IMR-90 (cell line): ENCODE data around the gene KCNJ10. TPM values are rescaled to one million over a fixed set of nuclear protein-coding genes. Genes with fewer than 3 reads are reported as not detected.
A peak's percentile ranks its signal among the peaks of the same experiment; 100 is the strongest.

Experiments used
- ATAC-seq: fragments of 200-7000 bp; cut with Tn5 transposase; 2 replicates; pipeline ENCODE4 v1.9.1; 2020; ENCODE audit warnings: low read depth, mild to moderate bottlenecking, moderate library complexity
- BruUV-seq: library from RNA; stranded (reverse); fragments of 400-500 nt; replicated peaks from 2 replicates; lab custom pipeline; 2021; lab: Mats Ljungman, UMichigan
- CTCF ChIA-PET: fragments of 300-600 bp; formaldehyde crosslinking; extraction: SDS; loops from one replicate; lab custom pipeline; 2021; ENCODE audit warnings: antibody characterized with exemption; lab: Yijun Ruan, JAX
- POLR2A ChIA-PET: fragments of 300-600 bp; sonication (Branson Sonifier 250); formaldehyde crosslinking; loops from one replicate; lab custom pipeline; 2022; ENCODE audit warnings: antibody characterized with exemption; ENCODE audit not compliant: unreplicated experiment; lab: Charles Lee
- DNase-seq: peaks from one replicate; pipeline ENCODE4 v3.0.0; 2013
- H2AFZ ChIP-seq: replicated peaks from 2 replicates; pipeline ENCODE3; 2013; ENCODE audit warnings: low read length, mild to moderate bottlenecking; ENCODE audit not compliant: poor library complexity
- H2AK5ac ChIP-seq: 2 replicates; pipeline ENCODE4 v1.6.1; 2013; ENCODE audit warnings: low read depth, low read length, inconsistent platforms
- H2AK9ac ChIP-seq: replicated peaks from 2 replicates; pipeline ENCODE3; 2013; ENCODE audit warnings: mild to moderate bottlenecking, low read depth, low read length, moderate library complexity; ENCODE audit not compliant: poor library complexity
- H2BK120ac ChIP-seq: 2 replicates; pipeline ENCODE4 v1.6.1; 2013; ENCODE audit warnings: low read depth, low read length, inconsistent platforms
- H2BK15ac ChIP-seq: 3 replicates; pipeline ENCODE4 v1.6.1; 2013; ENCODE audit warnings: low read depth, low read length, inconsistent platforms
- H2BK20ac ChIP-seq: 2 replicates; pipeline ENCODE4 v1.6.1; 2013; ENCODE audit warnings: low read depth, mild to moderate bottlenecking, inconsistent platforms, low read length, moderate library complexity
- H2BK5ac ChIP-seq: 2 replicates; pipeline ENCODE4 v1.6.1; 2013; ENCODE audit warnings: mild to moderate bottlenecking, low read depth, low read length, inconsistent platforms; ENCODE audit not compliant: poor library complexity, severe bottlenecking
- H3K14ac ChIP-seq: replicated peaks from 2 replicates; pipeline ENCODE4 v1.6.1; 2013; ENCODE audit warnings: low read depth, low read length, inconsistent platforms
- H3K18ac ChIP-seq: 2 replicates; pipeline ENCODE4 v1.6.1; 2013; ENCODE audit warnings: low read depth, low read length, control low read depth
- H3K23ac ChIP-seq: 2 replicates; pipeline ENCODE4 v1.6.1; 2013; ENCODE audit warnings: low read depth, low read length, inconsistent platforms
- H3K27ac ChIP-seq: 2 replicates; pipeline ENCODE4 v1.5.1; 2013; ENCODE audit warnings: mild to moderate bottlenecking, control low read depth, low read length; ENCODE audit not compliant: insufficient read depth
- H3K27me3 ChIP-seq: 2 replicates; pipeline ENCODE4 v1.6.1; 2013; ENCODE audit warnings: low read length; ENCODE audit not compliant: control insufficient read depth, insufficient read depth
- H3K36me3 ChIP-seq: 2 replicates; pipeline ENCODE4 v1.6.1; 2013; ENCODE audit warnings: low read length, mixed read lengths; ENCODE audit not compliant: control insufficient read depth, insufficient read depth
- H3K4ac ChIP-seq: 2 replicates; pipeline ENCODE4 v1.6.1; 2013; ENCODE audit warnings: low read depth, low read length, inconsistent platforms
- H3K4me1 ChIP-seq: 2 replicates; pipeline ENCODE4 v1.6.1; 2013; ENCODE audit warnings: low read length, mixed read lengths; ENCODE audit not compliant: control insufficient read depth, insufficient read depth
- H3K4me2 ChIP-seq: 2 replicates; pipeline ENCODE4 v1.6.1; 2013; ENCODE audit warnings: low read depth, mild to moderate bottlenecking, control low read depth, low read length, moderate library complexity
- H3K4me3 ChIP-seq: 2 replicates; pipeline ENCODE4 v1.5.1; 2013; ENCODE audit warnings: low read depth, mild to moderate bottlenecking, control low read depth, low read length, moderate library complexity; ENCODE audit not compliant: insufficient read depth
- H3K56ac ChIP-seq: 2 replicates; pipeline ENCODE4 v1.6.1; 2013; ENCODE audit warnings: low read length, inconsistent platforms; ENCODE audit not compliant: insufficient read depth; ENCODE audit errors: extremely low read depth
- H3K79me1 ChIP-seq, 2 experiments: 2 replicates each; pipeline ENCODE4 v1.6.1; 2013; ENCODE audit warnings: low read length in 2 of 2, inconsistent platforms in 1 of 2, low read depth in 1 of 2
- H3K9ac ChIP-seq: 2 replicates; pipeline ENCODE4 v1.6.1; 2013; ENCODE audit warnings: low read depth, low read length, control low read depth
- H3K9me1 ChIP-seq: 2 replicates; pipeline ENCODE4 v1.6.1; 2013; ENCODE audit warnings: low read length, inconsistent platforms; ENCODE audit not compliant: insufficient read depth
- H3K9me3 ChIP-seq: 2 replicates; pipeline ENCODE4 v1.6.1; 2013; ENCODE audit warnings: low read length; ENCODE audit not compliant: control insufficient read depth, insufficient read depth
- H4K20me1 ChIP-seq: 2 replicates; pipeline ENCODE4 v1.6.1; 2013; ENCODE audit warnings: low read length, inconsistent platforms; ENCODE audit not compliant: insufficient read depth
- H4K5ac ChIP-seq: 2 replicates; pipeline ENCODE4 v1.6.1; 2013; ENCODE audit warnings: mild to moderate bottlenecking, low read depth, low read length, control low read depth
- H4K8ac ChIP-seq, 2 experiments: 2 replicates each; pipeline ENCODE4 v1.6.1; 2013; ENCODE audit warnings: low read depth in 2 of 2, low read length in 2 of 2, control low read depth in 1 of 2, inconsistent platforms in 1 of 2
- H4K91ac ChIP-seq: 2 replicates; pipeline ENCODE4 v1.6.1; 2013; ENCODE audit warnings: low read depth, low read length, inconsistent platforms; ENCODE audit not compliant: insufficient read depth
- BHLHE40 ChIP-seq: fragments of 150-350 bp; IDR thresholded peaks from 2 replicates; pipeline ENCODE4 v1.6.1; 2016; ENCODE audit warnings: mild to moderate bottlenecking, low read depth, low read length
- MAZ ChIP-seq: IDR thresholded peaks from 2 replicates; pipeline ENCODE4 v1.6.1; 2012; ENCODE audit warnings: low read depth, mild to moderate bottlenecking, low read length, improper control_type of control experiment, moderate library complexity, borderline replicate concordance
- MXI1 ChIP-seq: IDR thresholded peaks from 2 replicates; pipeline ENCODE4 v1.6.1; 2012; ENCODE audit warnings: low read depth, mild to moderate bottlenecking, low read length, moderate library complexity, borderline replicate concordance
- RFX5 ChIP-seq: IDR thresholded peaks from 2 replicates; pipeline ENCODE4 v1.8.0; 2012; ENCODE audit warnings: low read depth, mild to moderate bottlenecking, low read length, moderate library complexity
- WGBS, 2 experiments: methylation state at CpG; one replicate each; pipeline versions ENCODE4 v1.1.5 to v1.1.7; 2013; ENCODE audit warnings: missing lambda C conversion rate in 2 of 2; ENCODE audit not compliant: insufficient read length in 1 of 2; ENCODE audit errors: extremely low coverage in 2 of 2; 5-methylcytosine and 5-hydroxymethylcytosine counted together
- dilution Hi-C: fragments of 300-500 bp; cut with HindIII; formaldehyde crosslinking; loops from one replicate; pipeline ENCODE4 v1.14.3; 2018; ENCODE audit warnings: low sequenced_read_pairs; ENCODE audit not compliant: unreplicated experiment
- in situ Hi-C: fragments of 300-500 bp; cut with MboI; formaldehyde crosslinking; loops from 3 replicates; pipeline ENCODE4 v1.14.3; 2019; ENCODE audit warnings: low sequenced_read_pairs, inconsistent platforms, mixed read lengths
- intact Hi-C: fragments of 100-400 bp; cut with micrococcal nuclease; formaldehyde crosslinking; loops from 2 replicates; pipeline ENCODE4 v1.10.0; 2022
- polyA plus RNA-seq, 3 experiments: library from polyadenylated mRNA; depleted of rRNA; stranded (reverse); fragments of >200 nt; gene quantifications; 2 replicates each; pipeline ENCODE4 v1.2.3, GENCODE V29; 2012; ENCODE audit warnings: low replicate concordance in 1 of 3
- total RNA-seq: library from RNA; depleted of rRNA; stranded (reverse); fragments of >200 nt; gene quantifications from 2 replicates; pipeline ENCODE4 v1.2.3, GENCODE V29; 2012
- TF ChIP-seq, protein P1 (sequence below): conservative IDR thresholded peaks from 2 replicates; pipeline ENCODE4 v1.5.1; 2012; ENCODE audit warnings: mild to moderate bottlenecking, low read depth, low read length, improper control_type of control experiment

Gene KCNJ10
- total and polyA plus RNA-seq, 2 of the 4 experiments (the other 2 are of a cell fraction), result not detected

DNA sequence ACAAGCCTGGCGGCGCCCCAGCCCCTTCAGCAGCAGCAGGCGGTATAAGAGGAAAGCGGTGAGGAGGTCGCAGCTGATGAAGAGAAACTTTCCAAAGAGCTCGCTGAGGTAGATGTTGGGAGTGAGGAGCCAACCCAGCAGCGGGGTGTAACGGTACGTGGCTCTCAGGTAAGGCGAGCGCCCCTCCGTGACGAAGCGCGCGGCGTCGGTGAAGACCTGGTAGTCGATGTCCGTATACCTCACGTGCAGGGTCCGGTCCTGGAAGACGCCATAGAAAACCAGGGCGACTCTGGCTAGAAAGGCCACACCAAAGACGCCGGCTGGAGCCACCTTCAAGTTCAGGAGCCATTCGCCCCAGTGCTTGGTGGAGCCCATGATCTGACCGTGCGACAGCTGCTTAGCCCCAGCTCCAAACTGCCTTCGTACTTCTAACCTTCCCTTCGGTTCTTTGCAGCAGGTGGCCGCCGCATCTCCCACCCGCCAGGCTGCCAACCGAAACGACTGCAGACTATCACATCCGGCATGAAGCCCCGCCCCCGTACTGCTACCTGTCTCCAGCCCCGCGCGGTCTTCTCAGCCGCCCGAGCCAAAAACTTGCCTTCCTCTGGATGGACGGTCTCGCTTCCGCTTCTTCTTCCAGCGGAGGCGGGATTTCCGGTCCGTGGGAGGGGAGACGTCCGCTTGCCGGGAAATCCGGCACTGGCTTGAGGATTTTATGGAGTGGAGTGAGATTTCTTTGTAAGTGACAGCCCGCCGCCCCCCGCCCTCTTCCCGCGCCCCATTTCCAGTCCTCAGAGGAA lies 38.4 kb downstream of the KCNJ10 start, which contains the start of gene PIGM:
Gene PIGM, minus strand, starts transcription at position 626 of the 800 bp plus-strand sequence. Its CDS starts 251 bp downstream, at position 375.
- Histone ChIP-seq H3K56ac (no peak within 1 kb of the TSS; the same call in 1 of the 2 replicates), H2AK5ac (no peak within 1 kb of the TSS), H2BK20ac (no peak within 1 kb of the TSS), H3K4me1 (peaks cover 6% of the 10 kb centered on the region), H3K4me2 (peak within 1 kb of the TSS; percentile 96), H2AFZ (peak within 1 kb of the TSS; percentile 96), H3K4ac (peak within 1 kb of the TSS; percentile 66), H2AK9ac (peak within 1 kb of the TSS; percentile 70), H3K4me3 (peak within 1 kb of the TSS; percentile 91), H4K91ac (0 out of 2 replicates have a peak within 1 kb of the TSS, but pooled peaks have one; percentile 8), H4K8ac (peak within 1 kb of the TSS; percentile 68 to 82), H3K18ac (0 out of 2 replicates have a peak within 1 kb of the TSS, but pooled peaks have one; percentile 10), H3K27me3 (no peaks in the 10 kb centered on the region; the same call in 1 of the 2 replicates), H3K9me1 (peaks cover 4% of the 10 kb centered on the region; the same call in 1 of the 2 replicates), H3K14ac (peak within 1 kb of the TSS; percentile 82), H3K23ac (peak within 1 kb of the TSS; percentile 55), H4K20me1 (no peaks in the 10 kb centered on the region), H4K5ac (peak within 1 kb of the TSS; percentile 43), H3K27ac (peak within 1 kb of the TSS; percentile 55), H3K36me3 (no peaks in the 10 kb centered on the region), H2BK15ac (no peak within 1 kb of the TSS), H3K79me1 (peaks cover 9 to 13% of the 10 kb centered on the region in 2 experiments), H3K9ac (peak within 1 kb of the TSS; percentile 88), H2BK120ac (peak within 1 kb of the TSS; percentile 28; the same call in 1 of the 2 replicates), H2BK5ac (no peak within 1 kb of the TSS), H3K9me3 (no peaks in the 10 kb centered on the region)
- in situ Hi-C loops (loop anchor here (10.0 kb wide), 1 partner anchor 247 kb away; the partner anchor contains the start of gene DUSP23), intact Hi-C loops (loop anchor here (2.0 kb wide), 1 partner anchor 251 kb away; the partner anchor contains the start of gene DUSP23), dilution Hi-C loops (no loop called here)
- DNase-seq (peak; percentile 85), ATAC-seq (peak; percentile 95)
- TF ChIP-seq MAZ (0 out of 2 replicates have a peak, but pooled peaks have one; percentile 56), MXI1 (no peak), RFX5 (no peak), BHLHE40 (0 out of 2 replicates have a peak, but pooled peaks have one; percentile 22)
- TF ChIP-seq, protein P1, sequence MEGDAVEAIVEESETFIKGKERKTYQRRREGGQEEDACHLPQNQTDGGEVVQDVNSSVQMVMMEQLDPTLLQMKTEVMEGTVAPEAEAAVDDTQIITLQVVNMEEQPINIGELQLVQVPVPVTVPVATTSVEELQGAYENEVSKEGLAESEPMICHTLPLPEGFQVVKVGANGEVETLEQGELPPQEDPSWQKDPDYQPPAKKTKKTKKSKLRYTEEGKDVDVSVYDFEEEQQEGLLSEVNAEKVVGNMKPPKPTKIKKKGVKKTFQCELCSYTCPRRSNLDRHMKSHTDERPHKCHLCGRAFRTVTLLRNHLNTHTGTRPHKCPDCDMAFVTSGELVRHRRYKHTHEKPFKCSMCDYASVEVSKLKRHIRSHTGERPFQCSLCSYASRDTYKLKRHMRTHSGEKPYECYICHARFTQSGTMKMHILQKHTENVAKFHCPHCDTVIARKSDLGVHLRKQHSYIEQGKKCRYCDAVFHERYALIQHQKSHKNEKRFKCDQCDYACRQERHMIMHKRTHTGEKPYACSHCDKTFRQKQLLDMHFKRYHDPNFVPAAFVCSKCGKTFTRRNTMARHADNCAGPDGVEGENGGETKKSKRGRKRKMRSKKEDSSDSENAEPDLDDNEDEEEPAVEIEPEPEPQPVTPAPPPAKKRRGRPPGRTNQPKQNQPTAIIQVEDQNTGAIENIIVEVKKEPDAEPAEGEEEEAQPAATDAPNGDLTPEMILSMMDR, result no peak
- ChIA-PET POLR2A (interaction anchor here (0.8 kb wide), 1 partner anchor 26 kb away, joined by 4 read pairs; no protein-coding TSS in a partner anchor), CTCF (interaction anchor here (0.6 to 2.0 kb wide), 5 partner anchors 15 to 54 kb away, joined by 3 to 7 read pairs (median 5); no protein-coding TSS in a partner anchor)
- BruUV-seq, result no TSS peak
- 0% methylated on average over 32 of the region's 60 CpGs; no CpG with 5 or more reads in 1 of the 2 experiments for WGBS, 2 experiments
